HepG2 (cell line): ENCODE results near the gene AMBRA1. TPM values are rescaled to one million over a fixed set of nuclear protein-coding genes. Genes with fewer than 3 reads are reported as not detected.
A peak's percentile ranks its signal among the peaks of the same experiment; 100 is the strongest.

Experiments
- BRD4 ChIP-seq: sonication (generic); formaldehyde crosslinking; IDR thresholded peaks from 2 replicates; pipeline ENCODE4 v1.4.0; 2020; ENCODE audit warnings: missing genetic modification reagents
- DMTF1 ChIP-seq: sonication (generic); formaldehyde crosslinking; IDR thresholded peaks from 2 replicates; pipeline ENCODE4 v1.4.0; 2020; ENCODE audit warnings: mild to moderate bottlenecking, missing genetic modification reagents
- FLYWCH1 ChIP-seq: sonication (generic); formaldehyde crosslinking; IDR thresholded peaks from 2 replicates; pipeline ENCODE4 v1.8.1; 2023; ENCODE audit warnings: mild to moderate bottlenecking, missing genetic modification reagents
- FOXP4 ChIP-seq: sonication (generic); formaldehyde crosslinking; IDR thresholded peaks from 2 replicates; pipeline ENCODE4 v1.4.0; 2020; ENCODE audit warnings: missing genetic modification reagents
- GATA4 ChIP-seq: sonication (generic); IDR thresholded peaks from 2 replicates; pipeline ENCODE4 v1.6.1; 2016; ENCODE audit warnings: antibody characterized with exemption, low read depth, borderline replicate concordance
- GMEB1 ChIP-seq: sonication (generic); formaldehyde crosslinking; IDR thresholded peaks from 2 replicates; pipeline ENCODE4 v1.5.1; 2020; ENCODE audit warnings: missing genetic modification reagents, mild to moderate bottlenecking, borderline replicate concordance
- HDAC2 ChIP-seq: sonication (generic); formaldehyde crosslinking; IDR thresholded peaks from 2 replicates; pipeline ENCODE4 v1.4.0; 2020; ENCODE audit warnings: missing genetic modification reagents
- HNF4G ChIP-seq, 2 experiments: sonication (generic) in 1 of 2; formaldehyde crosslinking in 1 of 2; IDR thresholded peaks; 2 replicates each; pipeline versions ENCODE4 v1.4.0 to v1.6.1; 2011 to 2020; ENCODE audit warnings: borderline replicate concordance in 2 of 2, low read depth in 2 of 2, mild to moderate bottlenecking in 2 of 2, low read length in 1 of 2, missing genetic modification reagents in 1 of 2, moderate library complexity in 1 of 2
- KDM4B ChIP-seq: sonication (generic); formaldehyde crosslinking; IDR thresholded peaks from 2 replicates; pipeline ENCODE4 v1.4.0; 2020; ENCODE audit warnings: missing genetic modification reagents
- PAX8 ChIP-seq: sonication (generic); formaldehyde crosslinking; IDR thresholded peaks from 2 replicates; pipeline ENCODE4 v1.8.0; 2022; ENCODE audit warnings: mild to moderate bottlenecking, missing genetic modification reagents, borderline replicate concordance
- POLR2AphosphoS2 ChIP-seq: IDR thresholded peaks from 2 replicates; pipeline ENCODE4 v1.6.1; 2011; ENCODE audit warnings: low read depth, low read length, improper control_type of control experiment
- SMAD3 ChIP-seq: sonication (generic); formaldehyde crosslinking; IDR thresholded peaks from 2 replicates; pipeline ENCODE4 v1.4.0; 2020; ENCODE audit warnings: missing genetic modification reagents
- SRF ChIP-seq: IDR thresholded peaks from 2 replicates; pipeline ENCODE4 v1.6.1; 2011; ENCODE audit warnings: mild to moderate bottlenecking, low read depth, low read length, moderate library complexity
- THAP8 ChIP-seq: sonication (generic); formaldehyde crosslinking; IDR thresholded peaks from 2 replicates; pipeline ENCODE4 v1.5.1; 2020; ENCODE audit warnings: missing genetic modification reagents, mild to moderate bottlenecking, borderline replicate concordance
- ZEB1 ChIP-seq: IDR thresholded peaks from 2 replicates; pipeline ENCODE4 v1.6.1; 2012; ENCODE audit warnings: mild to moderate bottlenecking, low read depth, inconsistent platforms; ENCODE audit not compliant: insufficient replicate concordance
- ZMAT3 ChIP-seq: sonication (generic); formaldehyde crosslinking; conservative IDR thresholded peaks from 2 replicates; pipeline ENCODE4 v1.7.0; 2021; ENCODE audit warnings: missing genetic modification reagents
- ZNF530 ChIP-seq: sonication (generic); formaldehyde crosslinking; IDR thresholded peaks from 2 replicates; pipeline ENCODE4 v1.5.0; 2020; ENCODE audit warnings: low read depth, mild to moderate bottlenecking, missing genetic modification reagents
- ZNF543 ChIP-seq: sonication (generic); formaldehyde crosslinking; IDR thresholded peaks from 2 replicates; pipeline ENCODE4 v1.4.0; 2020; ENCODE audit warnings: mild to moderate bottlenecking, missing genetic modification reagents
- ZNF552 ChIP-seq: sonication (generic); formaldehyde crosslinking; IDR thresholded peaks from 2 replicates; pipeline ENCODE4 v1.9.0; 2022; ENCODE audit warnings: missing genetic modification reagents, mild to moderate bottlenecking, borderline replicate concordance
- ZNF570 ChIP-seq: sonication (generic); formaldehyde crosslinking; IDR thresholded peaks from 2 replicates; pipeline ENCODE4 v1.4.0; 2020; ENCODE audit warnings: mild to moderate bottlenecking, missing genetic modification reagents, borderline replicate concordance
- ZNF614 ChIP-seq: IDR thresholded peaks from 2 replicates; pipeline ENCODE4 v1.6.1; 2018; ENCODE audit warnings: missing biosample characterization, missing genetic modification reagents, inconsistent platforms, borderline replicate concordance
- ZNF660 ChIP-seq: sonication (generic); formaldehyde crosslinking; IDR thresholded peaks from 2 replicates; pipeline ENCODE4 v1.5.1; 2020; ENCODE audit warnings: mild to moderate bottlenecking, low read depth, missing genetic modification reagents, borderline replicate concordance
- polyA plus RNA-seq, 8 experiments: library from polyadenylated mRNA; depleted of rRNA in 3 of 8; stranded (reverse) in 7 of 8; unstranded in 1 of 8; fragments of >200 nt; fragmentation: Illumina TruSeq in 4 of 8; extraction: Trizol in 4 of 8; gene quantifications; 2 replicates each; pipeline versions ENCODE4 v1.2.1 to v1.2.3, GENCODE V29; 2011 to 2016; ENCODE audit warnings: low read depth in 4 of 8, missing spikeins in 1 of 8, mixed read lengths in 1 of 8; ENCODE audit not compliant: insufficient read depth in 1 of 8
- total RNA-seq, 5 experiments: library from RNA; depleted of rRNA; stranded (reverse); fragments of >200 nt; fragmentation: Illumina TruSeq; extraction: Trizol; gene quantifications; 2 replicates each; pipeline ENCODE4 v1.2.3, GENCODE V29; 2016; ENCODE audit warnings: low read depth in 1 of 5

The AMBRA1 gene
- total and polyA plus RNA-seq, 2 of the 13 experiments (the other 11 are each of a cell fraction or from before 2014, with no cell fraction given), result 15.7 to 26.0 TPM

GRCh38 chr11:46380340-46381047, 213.3 kb downstream of the AMBRA1 start (continued):
- no peak for TF ChIP-seq HNF4G (IDR thresholded peaks at IDR 0.05; ENCODE audit: borderline replicate concordance, low read depth, low read length)
- TF ChIP-seq HNF4G (CRISPR knock-in tag; IDR thresholded peaks at IDR 0.05; ENCODE audit: borderline replicate concordance, low read depth), result no peak
- TF ChIP-seq GATA4, result no peak
- TF ChIP-seq ZNF570 (CRISPR knock-in tag), result no peak
- no peak for TF ChIP-seq ZNF543
- TF ChIP-seq THAP8 (CRISPR knock-in tag), result no peak
- TF ChIP-seq KDM4B, result no peak
- no peak for TF ChIP-seq FLYWCH1 (CRISPR knock-in tag)
- TF ChIP-seq HDAC2, result 0 out of 2 replicates have a peak, but pooled peaks have one; percentile 15
- peak; percentile 56; the same call in 1 of the 2 replicates for TF ChIP-seq ZNF614 (CRISPR knock-in tag)
- no peak for TF ChIP-seq POLR2AphosphoS2
- TF ChIP-seq DMTF1 (CRISPR knock-in tag), result no peak
- no peak for TF ChIP-seq SRF
- no peak for TF ChIP-seq ZMAT3
- TF ChIP-seq ZNF660, result no peak
- TF ChIP-seq SMAD3 (CRISPR knock-in tag), result 0 out of 2 replicates have a peak, but pooled peaks have one; percentile 35
- TF ChIP-seq ZNF530 (CRISPR knock-in tag), result no peak
- TF ChIP-seq ZNF552, result no peak
- TF ChIP-seq ZEB1, result no peak
- TF ChIP-seq FOXP4 (CRISPR knock-in tag), result 0 out of 2 replicates have a peak, but pooled peaks have one; percentile 22
- no peak for TF ChIP-seq GMEB1 (CRISPR knock-in tag)
- no peak for TF ChIP-seq BRD4
- TF ChIP-seq PAX8 (CRISPR knock-in tag), result no peak
